Astrocyte (in vitro differentiated cells and primary cell): ENCODE data around the gene ABHD5. TPM values are rescaled to one million over a fixed set of nuclear protein-coding genes. Genes with fewer than 3 reads are reported as not detected.
"Not testable (repeated sequence)": the region's sequence is repeated elsewhere in the genome, so short reads cannot be mapped to it uniquely, and the experiment has no call there.

ENCODE experiments used
- DNase-seq: peaks from one replicate; pipeline ENCODE4 v3.0.0-alpha.2; 2010; ENCODE audit warnings: low read depth
- FAIRE-seq: peaks from 2 replicates; lab custom pipeline; 2011; peaks lifted over from hg19 to GRCh38; lab: Jason Lieb, UNC
- H2AFZ ChIP-seq: 2 replicates; pipeline ENCODE4 v1.6.0; 2012; ENCODE audit warnings: low read depth, low read length, inconsistent platforms
- H3K27ac ChIP-seq: 2 replicates; pipeline ENCODE4 v1.5.1; 2011; ENCODE audit warnings: low read depth, low read length, inconsistent platforms
- H3K27me3 ChIP-seq: 2 replicates; pipeline ENCODE4 v1.6.0; 2011; ENCODE audit warnings: low read length, inconsistent platforms; ENCODE audit not compliant: insufficient read depth
- H3K36me3 ChIP-seq: 2 replicates; pipeline ENCODE4 v1.5.1; 2011; ENCODE audit warnings: low read length, inconsistent platforms; ENCODE audit not compliant: insufficient read depth
- H3K4me1 ChIP-seq: 2 replicates; pipeline ENCODE4 v1.5.1; 2011; ENCODE audit warnings: low read length, inconsistent platforms; ENCODE audit not compliant: insufficient read depth
- H3K4me2 ChIP-seq: 2 replicates; pipeline ENCODE4 v1.6.0; 2012; ENCODE audit warnings: low read length, inconsistent platforms
- H3K4me3 ChIP-seq: 2 replicates; pipeline ENCODE4 v1.5.1; 2011; ENCODE audit warnings: low read depth, mild to moderate bottlenecking, low read length, inconsistent platforms; ENCODE audit not compliant: insufficient read depth
- H3K79me2 ChIP-seq: 2 replicates; pipeline ENCODE4 v1.6.0; 2012; ENCODE audit warnings: mild to moderate bottlenecking, low read length, inconsistent platforms; ENCODE audit not compliant: insufficient read depth
- H3K9ac ChIP-seq: 2 replicates; pipeline ENCODE4 v1.6.0; 2012; ENCODE audit warnings: mild to moderate bottlenecking, low read length, inconsistent platforms
- H3K9me3 ChIP-seq: 2 replicates; pipeline ENCODE4 v1.5.1; 2012; ENCODE audit warnings: low read depth, mild to moderate bottlenecking, low read length, inconsistent platforms; ENCODE audit not compliant: insufficient read depth
- H4K20me1 ChIP-seq: 2 replicates; pipeline ENCODE4 v1.6.0; 2012; ENCODE audit warnings: low read length, inconsistent platforms; ENCODE audit not compliant: insufficient read depth
- H3K27ac Mint-ChIP-seq: one replicate; pipeline ENCODE4 v1.8.0; 2021; ENCODE audit warnings: mild to moderate bottlenecking, mixed read lengths; ENCODE audit not compliant: unreplicated experiment
- H3K27me3 Mint-ChIP-seq: one replicate; pipeline ENCODE4 v1.8.0; 2021; ENCODE audit warnings: low read depth, mixed read lengths; ENCODE audit not compliant: unreplicated experiment
- H3K36me3 Mint-ChIP-seq: one replicate; pipeline ENCODE4 v1.8.0; 2021; ENCODE audit warnings: low read depth, mixed read lengths; ENCODE audit not compliant: unreplicated experiment
- H3K4me1 Mint-ChIP-seq: one replicate; pipeline ENCODE4 v1.8.0; 2021; ENCODE audit warnings: low read depth, mixed read lengths; ENCODE audit not compliant: unreplicated experiment
- H3K4me3 Mint-ChIP-seq: one replicate; pipeline ENCODE4 v1.8.0; 2021; ENCODE audit warnings: mild to moderate bottlenecking, moderate library complexity, mixed read lengths; ENCODE audit not compliant: unreplicated experiment
- H3K9me3 Mint-ChIP-seq: one replicate; pipeline ENCODE4 v1.8.0; 2021; ENCODE audit warnings: mild to moderate bottlenecking, mixed read lengths; ENCODE audit not compliant: unreplicated experiment
- CTCF ChIP-seq: IDR thresholded peaks from 2 replicates; pipeline ENCODE4 v1.5.1; 2011; ENCODE audit warnings: low read depth, mild to moderate bottlenecking, inconsistent platforms, low read length, moderate library complexity; ENCODE audit not compliant: insufficient read depth
- EZH2 ChIP-seq: IDR thresholded peaks from 2 replicates; pipeline ENCODE4 v1.6.1; 2012; ENCODE audit warnings: mild to moderate bottlenecking, low read length, inconsistent platforms; ENCODE audit not compliant: insufficient read depth
- total RNA-seq: library from RNA; stranded (reverse); gene quantifications from 2 replicates; pipeline ENCODE4 v1.2.1, GENCODE V29; 2021

Gene ABHD5
- total RNA-seq, 1 donor from 2014 or later: 18.3 TPM

- no peak overlapping the region for H3K4me2 ChIP-seq
These were observed 15.1 kb upstream of the ABHD5 start for GRCh38 chr3:43675593-43675992.

GRCh38 chr3:43676441-43676840 is 14.3 kb upstream of the ABHD5 start:
- no peak overlapping the region for H3K4me2 ChIP-seq
- H3K9me3 ChIP-seq: no peaks in the 10 kb centered on the region
- Mint-ChIP-seq H3K4me3 (no peak overlapping the region), H3K4me1 (no peaks in the 10 kb centered on the region), H3K9me3 (peaks cover 8% of the 10 kb centered on the region), H3K27ac (no peak overlapping the region), H3K36me3 (peaks cover 6% of the 10 kb centered on the region), H3K27me3 (no peaks in the 10 kb centered on the region)
- H3K27ac ChIP-seq: no peak overlapping the region
- FAIRE-seq (no peak), DNase-seq (no peak)
- no peak overlapping the region for H3K4me3 ChIP-seq
- H3K79me2 ChIP-seq: no peaks in the 10 kb centered on the region
- H4K20me1 ChIP-seq: no peaks in the 10 kb centered on the region
- H2AFZ ChIP-seq: no peak overlapping the region
- TF ChIP-seq EZH2: no peak
- H3K36me3 ChIP-seq: no peaks in the 10 kb centered on the region
- H3K9ac ChIP-seq: no peak overlapping the region
- no peaks in the 10 kb centered on the region for H3K27me3 ChIP-seq
- no peaks in the 10 kb centered on the region for H3K4me1 ChIP-seq

More at GRCh38 chr3:43675593-43675992, 15.1 kb upstream of the ABHD5 start:
- no peak overlapping the region for H3K4me3 ChIP-seq
- H3K27me3 ChIP-seq: no peaks in the 10 kb centered on the region
- no peak overlapping the region for H3K9ac ChIP-seq
- no peaks in the 10 kb centered on the region for H3K36me3 ChIP-seq
- no peaks in the 10 kb centered on the region for H3K4me1 Mint-ChIP-seq
- H4K20me1 ChIP-seq: no peaks in the 10 kb centered on the region
- DNase-seq (no peak), FAIRE-seq (no peak)
- no peaks in the 10 kb centered on the region for H3K9me3 ChIP-seq
- no peaks in the 10 kb centered on the region for H3K79me2 ChIP-seq
- H3K4me1 ChIP-seq: no peaks in the 10 kb centered on the region
- no peak overlapping the region for H3K27ac ChIP-seq
- H3K4me3 Mint-ChIP-seq: no peak overlapping the region
- H3K9me3 Mint-ChIP-seq: peaks cover 6% of the 10 kb centered on the region
- H3K36me3 Mint-ChIP-seq: peaks cover 6% of the 10 kb centered on the region
- no peak overlapping the region for H2AFZ ChIP-seq
- no peak for TF ChIP-seq EZH2
- no peak for TF ChIP-seq CTCF
- H3K27me3 Mint-ChIP-seq: no peaks in the 10 kb centered on the region
- H3K27ac Mint-ChIP-seq: no peak overlapping the region

GRCh38 chr3:43678375-43678774 is 12.4 kb upstream of the ABHD5 start:
- H3K36me3 Mint-ChIP-seq, FAIRE-seq: not testable (repeated sequence)

GRCh38 chr3:43678887-43679449 is 11.8 kb upstream of the ABHD5 start:
- H3K79me2 ChIP-seq, H3K27me3 ChIP-seq, H3K27ac Mint-ChIP-seq, H3K36me3 ChIP-seq, H4K20me1 ChIP-seq, H3K4me1 ChIP-seq, H3K27ac ChIP-seq, H3K9ac ChIP-seq, FAIRE-seq, H3K36me3 Mint-ChIP-seq, H3K9me3 ChIP-seq, H2AFZ ChIP-seq, H3K4me2 ChIP-seq, H3K4me3 Mint-ChIP-seq, H3K4me1 Mint-ChIP-seq, H3K4me3 ChIP-seq, DNase-seq, H3K27me3 Mint-ChIP-seq: not testable (repeated sequence)
- peaks cover 16% of the 10 kb centered on the region for H3K9me3 Mint-ChIP-seq

More at GRCh38 chr3:43678375-43678774, 12.4 kb upstream of the ABHD5 start:
- not testable (repeated sequence) for DNase-seq, H3K27me3 Mint-ChIP-seq, H3K4me2 ChIP-seq, H3K36me3 ChIP-seq, H3K79me2 ChIP-seq, H3K4me3 ChIP-seq, H3K9me3 ChIP-seq, H3K4me3 Mint-ChIP-seq, H3K27me3 ChIP-seq, H3K9ac ChIP-seq, H3K27ac ChIP-seq, H2AFZ ChIP-seq, H4K20me1 ChIP-seq, H3K27ac Mint-ChIP-seq, H3K4me1 ChIP-seq, H3K4me1 Mint-ChIP-seq
- peaks cover 16% of the 10 kb centered on the region for H3K9me3 Mint-ChIP-seq

- DNase-seq, H3K9ac ChIP-seq, H3K4me1 ChIP-seq, H3K27me3 Mint-ChIP-seq, H3K27ac Mint-ChIP-seq, H4K20me1 ChIP-seq, H3K79me2 ChIP-seq, H3K4me2 ChIP-seq, H3K36me3 ChIP-seq, H3K36me3 Mint-ChIP-seq, H3K4me3 ChIP-seq, H3K27me3 ChIP-seq, H3K4me3 Mint-ChIP-seq, H3K4me1 Mint-ChIP-seq, H2AFZ ChIP-seq, FAIRE-seq, H3K27ac ChIP-seq, H3K9me3 ChIP-seq: not testable (repeated sequence)
- peaks cover 16% of the 10 kb centered on the region for H3K9me3 Mint-ChIP-seq
These were observed 9.9 kb upstream of the ABHD5 start for GRCh38 chr3:43680857-43681256.
